Sigmoid colon (tissue), 4 donors: ENCODE data around the gene FPR1.
"Not testable (repeated sequence)": the region's sequence is repeated elsewhere in the genome, so short reads cannot be mapped to it uniquely, and the experiment has no call there.

Experiments
- EP300 ChIP-seq, 4 donors: sonication (generic); formaldehyde crosslinking; IDR thresholded peaks; one replicate each; pipeline ENCODE4 v1.6.1; 2017; ENCODE audit warnings: antibody characterized with exemption in 4 of 4
- TF ChIP-seq, protein P1 (sequence below), 4 experiments: fragments of 450-650 bp in 3 of 4; fragments of 200-600 bp in 1 of 4; IDR thresholded peaks; one replicate each; pipeline ENCODE4 v1.5.1; 2016 to 2019; ENCODE audit warnings: antibody characterized with exemption in 4 of 4, mild to moderate bottlenecking in 3 of 4, moderate library complexity in 2 of 4

DNA sequence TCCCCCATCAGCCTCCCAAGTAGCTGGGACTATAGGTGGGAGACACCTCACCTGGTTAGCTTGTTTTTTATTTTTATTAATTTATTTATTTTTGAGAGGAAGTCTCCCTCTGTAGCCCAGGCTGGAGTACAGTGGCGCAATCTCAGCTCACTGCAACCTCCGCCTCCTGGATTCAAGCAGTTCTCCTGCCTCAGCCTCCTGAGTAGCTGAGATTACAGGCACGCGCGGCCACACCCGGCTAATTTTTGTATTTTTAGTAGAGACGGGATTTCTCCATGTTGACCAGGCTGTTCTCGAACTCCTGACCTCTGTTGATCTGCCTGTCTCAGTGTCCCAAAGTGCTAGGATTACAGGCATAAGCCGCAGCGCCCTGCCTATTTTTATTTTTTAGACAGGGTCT, 13.2 kb downstream of the FPR1 start:
- TF ChIP-seq, protein P1, sequence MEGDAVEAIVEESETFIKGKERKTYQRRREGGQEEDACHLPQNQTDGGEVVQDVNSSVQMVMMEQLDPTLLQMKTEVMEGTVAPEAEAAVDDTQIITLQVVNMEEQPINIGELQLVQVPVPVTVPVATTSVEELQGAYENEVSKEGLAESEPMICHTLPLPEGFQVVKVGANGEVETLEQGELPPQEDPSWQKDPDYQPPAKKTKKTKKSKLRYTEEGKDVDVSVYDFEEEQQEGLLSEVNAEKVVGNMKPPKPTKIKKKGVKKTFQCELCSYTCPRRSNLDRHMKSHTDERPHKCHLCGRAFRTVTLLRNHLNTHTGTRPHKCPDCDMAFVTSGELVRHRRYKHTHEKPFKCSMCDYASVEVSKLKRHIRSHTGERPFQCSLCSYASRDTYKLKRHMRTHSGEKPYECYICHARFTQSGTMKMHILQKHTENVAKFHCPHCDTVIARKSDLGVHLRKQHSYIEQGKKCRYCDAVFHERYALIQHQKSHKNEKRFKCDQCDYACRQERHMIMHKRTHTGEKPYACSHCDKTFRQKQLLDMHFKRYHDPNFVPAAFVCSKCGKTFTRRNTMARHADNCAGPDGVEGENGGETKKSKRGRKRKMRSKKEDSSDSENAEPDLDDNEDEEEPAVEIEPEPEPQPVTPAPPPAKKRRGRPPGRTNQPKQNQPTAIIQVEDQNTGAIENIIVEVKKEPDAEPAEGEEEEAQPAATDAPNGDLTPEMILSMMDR (IDR thresholded peaks at IDR 0.05), result not testable (repeated sequence)
- TF ChIP-seq EP300 (IDR thresholded peaks at IDR 0.05), result not testable (repeated sequence)
